ENCODE results near the gene HELZ. TPM values are rescaled to one million over a fixed set of nuclear protein-coding genes. Genes with fewer than 3 reads are reported as not detected.
"Not testable (repeated sequence)": the region's sequence is repeated elsewhere in the genome, so short reads cannot be mapped to it uniquely, and the experiment has no call there.

Gene HELZ
- polyA plus RNA-seq, 2 of the 4 experiments (the other 2 are of a cell fraction) = 5.6 to 18.3 TPM

DNA sequence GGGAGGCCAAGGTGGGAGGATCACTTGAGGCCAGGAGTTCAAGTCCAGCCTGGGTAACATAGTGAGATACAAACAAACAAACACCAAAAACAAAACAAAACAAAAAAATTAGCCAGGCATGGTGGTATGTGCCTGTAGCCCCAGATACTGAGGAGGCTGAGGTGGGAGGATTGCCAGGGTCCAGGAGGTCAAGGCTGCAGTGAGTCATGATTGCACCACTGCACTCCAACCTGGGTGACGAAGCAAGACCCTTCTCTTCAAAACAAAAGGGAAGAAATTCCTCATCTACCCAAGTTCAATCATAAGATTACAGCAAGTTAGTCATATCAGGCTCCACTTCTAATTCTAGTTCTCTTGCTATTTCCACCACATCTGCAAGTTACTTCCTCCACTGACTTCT lies 149.7 kb downstream of the HELZ start:
- POLR2A ChIA-PET; H3K9me3 ChIP-seq; ATAC-seq; FAIRE-seq; H3K4me3 ChIP-seq; H3K4me1 ChIP-seq; H3K27ac ChIP-seq; CTCF ChIA-PET; TF ChIP-seq FOSL2 (IDR thresholded peaks at IDR 0.05): not testable (repeated sequence)
- WGBS (ENCODE audit: missing lambda C conversion rate) = 79% methylated on average over 1 of the region's 1 CpG
- TF ChIP-seq FOSL2 (CRISPR knock-in tag; IDR thresholded peaks at IDR 0.05) = peak; percentile 6; the same call in 1 of the 2 replicates
- H3K4me2 ChIP-seq = 0 out of 3 replicates have a peak overlapping the region, but pooled peaks have one; percentile 10
- peak in 1 of 2 experiments; percentile 19 for DNase-seq (ENCODE audit: low read depth in 1 of 2, low spot score in 1 of 2)

DNA sequence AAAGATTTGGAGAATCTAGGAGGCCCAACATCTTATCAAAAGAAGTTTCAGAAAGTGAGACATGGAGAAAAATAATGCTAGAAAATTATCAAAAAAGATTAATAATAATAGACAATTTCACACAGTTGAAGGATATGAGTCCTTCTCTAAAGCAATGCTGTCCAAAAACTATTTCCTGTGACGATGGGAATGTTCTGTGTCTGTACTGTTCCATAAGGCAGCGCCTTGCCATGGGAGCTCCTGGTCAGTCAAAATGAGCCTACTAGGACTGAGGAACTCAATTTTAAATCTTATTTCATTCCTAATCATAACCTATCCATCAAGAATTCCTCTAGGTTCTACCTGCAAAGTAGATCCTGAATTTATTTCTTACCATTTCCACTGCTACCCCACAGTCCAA lies 151.6 kb downstream of the HELZ start:
- WGBS (ENCODE audit: missing lambda C conversion rate) = 92% methylated on average over 2 of the region's 2 CpGs
- TF ChIP-seq, protein P1, sequence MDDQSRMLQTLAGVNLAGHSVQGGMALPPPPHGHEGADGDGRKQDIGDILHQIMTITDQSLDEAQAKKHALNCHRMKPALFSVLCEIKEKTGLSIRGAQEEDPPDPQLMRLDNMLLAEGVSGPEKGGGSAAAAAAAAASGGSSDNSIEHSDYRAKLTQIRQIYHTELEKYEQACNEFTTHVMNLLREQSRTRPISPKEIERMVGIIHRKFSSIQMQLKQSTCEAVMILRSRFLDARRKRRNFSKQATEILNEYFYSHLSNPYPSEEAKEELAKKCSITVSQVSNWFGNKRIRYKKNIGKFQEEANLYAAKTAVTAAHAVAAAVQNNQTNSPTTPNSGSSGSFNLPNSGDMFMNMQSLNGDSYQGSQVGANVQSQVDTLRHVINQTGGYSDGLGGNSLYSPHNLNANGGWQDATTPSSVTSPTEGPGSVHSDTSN (IDR thresholded peaks at IDR 0.05) = no peak
- TF ChIP-seq, protein P2, sequence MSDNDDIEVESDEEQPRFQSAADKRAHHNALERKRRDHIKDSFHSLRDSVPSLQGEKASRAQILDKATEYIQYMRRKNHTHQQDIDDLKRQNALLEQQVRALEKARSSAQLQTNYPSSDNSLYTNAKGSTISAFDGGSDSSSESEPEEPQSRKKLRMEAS (IDR thresholded peaks at IDR 0.05) = no peak
- TF ChIP-seq USF2 (IDR thresholded peaks at IDR 0.05) (no peak), EHMT2 (IDR thresholded peaks at IDR 0.05; ENCODE audit: low read depth) (no peak)
- ChIA-PET CTCF (no interaction called here), POLR2A (no interaction called here)
- no peak for ATAC-seq
- FAIRE-seq = no peak
- H3K9me3 ChIP-seq = no peaks in the 10 kb centered on the region
- H3K27ac ChIP-seq = no peak overlapping the region
- DNase-seq (ENCODE audit: low read depth in 1 of 2, low spot score in 1 of 2) = no peak
- H3K4me3 ChIP-seq = no peak overlapping the region
- peaks cover 9% of the 10 kb centered on the region for H3K4me1 ChIP-seq
- no peak overlapping the region for H3K4me2 ChIP-seq

- H3K9me3 ChIP-seq; H3K4me2 ChIP-seq; H3K4me3 ChIP-seq; ATAC-seq; FAIRE-seq; POLR2A ChIA-PET; H3K27ac ChIP-seq; DNase-seq (ENCODE audit: low read depth in 1 of 2, low spot score in 1 of 2); H3K4me1 ChIP-seq: not testable (repeated sequence)
- CTCF ChIA-PET = interaction anchor here (1.0 to 1.3 kb wide), 2 partner anchors 17 to 193 kb away, joined by 3 read pairs; no protein-coding TSS in a partner anchor
- 91% methylated on average over 7 of the region's 7 CpGs for WGBS (ENCODE audit: missing lambda C conversion rate)
Observed at GRCh38 chr17:67092710-67093109, 152.3 kb downstream of the HELZ start.

- no peak for FAIRE-seq
- H3K9me3 ChIP-seq = no peaks in the 10 kb centered on the region
- no peak overlapping the region for H3K4me3 ChIP-seq
- peaks cover 9% of the 10 kb centered on the region for H3K4me1 ChIP-seq
- CTCF ChIA-PET = interaction anchor here (1.0 to 1.3 kb wide), 3 partner anchors 13 to 192 kb away, joined by 3 to 4 read pairs (median 3); no protein-coding TSS in a partner anchor
- TF ChIP-seq, protein P2 (IDR thresholded peaks at IDR 0.05) = no peak
- no peak for TF ChIP-seq EP300 (IDR thresholded peaks at IDR 0.05)
- TF ChIP-seq CEBPB (IDR thresholded peaks at IDR 0.05) = no peak
- no peak for TF ChIP-seq GATA3 (IDR thresholded peaks at IDR 0.05; ENCODE audit: borderline replicate concordance)
- TF ChIP-seq RARB (CRISPR knock-in tag; IDR thresholded peaks at IDR 0.05) = no peak
- TF ChIP-seq HOXB13 (CRISPR knock-in tag; IDR thresholded peaks at IDR 0.05; ENCODE audit: low read depth) = no peak
- TF ChIP-seq POLR2AphosphoS2 (conservative IDR thresholded peaks at IDR 0.05; ENCODE audit: low read length) = no peak
- TF ChIP-seq TP53 (CRISPR knock-in tag; IDR thresholded peaks at IDR 0.05) = no peak
- no peak for TF ChIP-seq RCOR1 (IDR thresholded peaks at IDR 0.05; ENCODE audit: low read depth, low read length)
- TF ChIP-seq RFX5 (IDR thresholded peaks at IDR 0.05) = no peak
- no peak for TF ChIP-seq ZC3H11A (IDR thresholded peaks at IDR 0.05)
- no peak for TF ChIP-seq TFCP2L1 (CRISPR knock-in tag; IDR thresholded peaks at IDR 0.05)
- TF ChIP-seq, protein P3, sequence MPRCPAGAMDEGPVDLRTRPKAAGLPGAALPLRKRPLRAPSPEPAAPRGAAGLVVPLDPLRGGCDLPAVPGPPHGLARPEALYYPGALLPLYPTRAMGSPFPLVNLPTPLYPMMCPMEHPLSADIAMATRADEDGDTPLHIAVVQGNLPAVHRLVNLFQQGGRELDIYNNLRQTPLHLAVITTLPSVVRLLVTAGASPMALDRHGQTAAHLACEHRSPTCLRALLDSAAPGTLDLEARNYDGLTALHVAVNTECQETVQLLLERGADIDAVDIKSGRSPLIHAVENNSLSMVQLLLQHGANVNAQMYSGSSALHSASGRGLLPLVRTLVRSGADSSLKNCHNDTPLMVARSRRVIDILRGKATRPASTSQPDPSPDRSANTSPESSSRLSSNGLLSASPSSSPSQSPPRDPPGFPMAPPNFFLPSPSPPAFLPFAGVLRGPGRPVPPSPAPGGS (IDR thresholded peaks at IDR 0.05) = no peak
- no peak for TF ChIP-seq CBX8 (IDR thresholded peaks at IDR 0.05)
- ATAC-seq = no peak
- POLR2A ChIA-PET = no interaction called here
- no peak for DNase-seq (ENCODE audit: low read depth in 1 of 2, low spot score in 1 of 2)
- no peak overlapping the region for H3K4me2 ChIP-seq
- 87% methylated on average over 5 of the region's 5 CpGs for WGBS (ENCODE audit: missing lambda C conversion rate)
- H3K27ac ChIP-seq = no peak overlapping the region
Observed at GRCh38 chr17:67092291-67092690, 152.7 kb downstream of the HELZ start.
